MM.1S (cell line): ENCODE measurements around the gene KSR2.

ENCODE experiments used
- DNase-seq: peaks from one replicate; pipeline ENCODE4 v3.0.0-alpha.2; 2015
- H2AFZ ChIP-seq: fragments of 300-600 bp; sonication (generic); 2 replicates; pipeline ENCODE4 v1.6.0; 2016; ENCODE audit warnings: antibody characterized with exemption, low read length
- H3F3A ChIP-seq: fragments of 300-600 bp; sonication (generic); 2 replicates; pipeline ENCODE4 v1.6.1; 2016; ENCODE audit warnings: mild to moderate bottlenecking, antibody characterized with exemption, low read length, moderate library complexity, mixed read lengths; ENCODE audit not compliant: insufficient read depth
- H3K27ac ChIP-seq: fragments of 300-600 bp; sonication (generic); 2 replicates; pipeline ENCODE4 v1.5.1; 2016; ENCODE audit warnings: mild to moderate bottlenecking, low read length
- H3K27me3 ChIP-seq: fragments of 300-600 bp; sonication (generic); replicated peaks from 2 replicates; pipeline ENCODE4 v1.6.0; 2016; ENCODE audit warnings: low read length; ENCODE audit not compliant: insufficient read depth
- H3K36me3 ChIP-seq: fragments of 300-600 bp; sonication (generic); replicated peaks from 2 replicates; pipeline ENCODE4 v1.6.1; 2016; ENCODE audit warnings: mild to moderate bottlenecking, low read length, mixed read lengths; ENCODE audit not compliant: insufficient read depth
- H3K4me1 ChIP-seq: fragments of 300-600 bp; sonication (generic); 2 replicates; pipeline ENCODE4 v1.6.1; 2016; ENCODE audit warnings: low read length, mixed read lengths
- H3K4me2 ChIP-seq: fragments of 300-600 bp; sonication (generic); 2 replicates; pipeline ENCODE4 v1.6.0; 2016; ENCODE audit warnings: low read depth, low read length
- H3K4me3 ChIP-seq: fragments of 300-600 bp; sonication (generic); 2 replicates; pipeline ENCODE4 v1.5.1; 2016; ENCODE audit warnings: low read length, mixed read lengths
- H3K79me2 ChIP-seq: fragments of 300-600 bp; sonication (generic); 2 replicates; pipeline ENCODE4 v1.6.1; 2016; ENCODE audit warnings: mixed run types, low read length, mixed read lengths
- H3K9ac ChIP-seq: fragments of 300-600 bp; sonication (generic); 2 replicates; pipeline ENCODE4 v1.6.1; 2016; ENCODE audit warnings: low read length, mixed read lengths
- H3K9me2 ChIP-seq: fragments of 300-600 bp; sonication (generic); replicated peaks from 2 replicates; pipeline ENCODE4 v1.6.1; 2016; ENCODE audit warnings: mild to moderate bottlenecking, low read length, mixed read lengths; ENCODE audit not compliant: insufficient read depth
- H3K9me3 ChIP-seq: fragments of 300-600 bp; sonication (generic); replicated peaks from 2 replicates; pipeline ENCODE4 v1.6.1; 2016; ENCODE audit warnings: mild to moderate bottlenecking, low read length, mixed read lengths; ENCODE audit not compliant: insufficient read depth
- H4K20me1 ChIP-seq: fragments of 300-600 bp; sonication (generic); 2 replicates; pipeline ENCODE4 v1.6.1; 2016; ENCODE audit warnings: mild to moderate bottlenecking, low read length, moderate library complexity, mixed read lengths; ENCODE audit not compliant: insufficient read depth
- EZH2 ChIP-seq: fragments of 300-600 bp; sonication (generic); optimal IDR thresholded peaks from 2 replicates; pipeline ENCODE3; 2017; ENCODE audit warnings: low read depth, mild to moderate bottlenecking, antibody characterized with exemption, low read length, mixed read lengths
- EZH2phosphoT487 ChIP-seq: fragments of 300-600 bp; sonication (generic); IDR thresholded peaks from 2 replicates; pipeline ENCODE4 v1.6.1; 2018; ENCODE audit warnings: antibody characterized with exemption, low read length
- TF ChIP-seq, protein P1 (sequence below): fragments of 300-600 bp; sonication (generic); IDR thresholded peaks from 2 replicates; pipeline ENCODE4 v1.5.1; 2016; ENCODE audit warnings: antibody characterized with exemption, low read length, mixed read lengths

Gene KSR2

DNA sequence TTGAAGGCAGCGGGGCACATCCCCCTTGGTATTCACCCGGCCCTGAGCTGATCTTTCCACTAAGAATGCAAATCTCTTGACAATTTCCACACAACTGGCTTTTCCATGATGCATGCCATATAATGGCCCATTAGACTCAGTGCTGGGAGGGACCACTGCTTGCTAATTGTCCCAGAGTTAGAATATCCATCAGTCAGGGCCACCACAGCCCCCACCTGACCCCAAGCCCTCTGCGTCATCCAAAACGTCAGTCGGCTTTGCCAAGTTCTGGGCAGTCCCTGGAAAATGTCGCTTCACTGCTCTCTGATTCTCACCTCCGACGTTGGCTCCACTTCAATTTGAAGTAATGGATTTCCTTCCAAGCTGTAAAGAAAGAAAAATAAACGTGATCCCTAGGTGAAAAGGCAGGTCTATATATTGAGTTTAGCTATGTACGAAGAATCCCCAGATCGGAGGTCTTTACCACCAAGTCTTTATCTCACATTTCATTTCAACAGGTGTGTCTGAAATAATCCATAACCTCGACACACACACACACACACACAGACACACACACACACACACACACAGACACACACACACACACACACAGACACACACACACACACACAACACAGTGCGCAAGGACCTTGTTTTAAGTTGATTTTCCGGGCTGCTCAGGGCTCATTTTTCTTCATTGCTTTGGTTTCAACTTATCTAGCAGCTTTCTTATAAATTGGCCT lies 441.9 kb downstream of the KSR2 start:
- Histone ChIP-seq H3K4me1 (no peaks in the 10 kb centered on the region), H3K9me2 (no peaks in the 10 kb centered on the region), H4K20me1 (no peaks in the 10 kb centered on the region), H3K79me2 (no peaks in the 10 kb centered on the region), H3K27me3 (no peaks in the 10 kb centered on the region; the same call in 1 of the 2 replicates), H3K4me2 (no peak overlapping the region), H3K9ac (no peak overlapping the region), H3F3A (no peaks in the 10 kb centered on the region), H3K27ac (no peak overlapping the region), H3K4me3 (no peak overlapping the region), H2AFZ (no peak overlapping the region), H3K36me3 (no peaks in the 10 kb centered on the region), H3K9me3 (no peaks in the 10 kb centered on the region)
- no peak for DNase-seq
- TF ChIP-seq EZH2 (no peak), EZH2phosphoT487 (no peak)
- TF ChIP-seq, protein P1, sequence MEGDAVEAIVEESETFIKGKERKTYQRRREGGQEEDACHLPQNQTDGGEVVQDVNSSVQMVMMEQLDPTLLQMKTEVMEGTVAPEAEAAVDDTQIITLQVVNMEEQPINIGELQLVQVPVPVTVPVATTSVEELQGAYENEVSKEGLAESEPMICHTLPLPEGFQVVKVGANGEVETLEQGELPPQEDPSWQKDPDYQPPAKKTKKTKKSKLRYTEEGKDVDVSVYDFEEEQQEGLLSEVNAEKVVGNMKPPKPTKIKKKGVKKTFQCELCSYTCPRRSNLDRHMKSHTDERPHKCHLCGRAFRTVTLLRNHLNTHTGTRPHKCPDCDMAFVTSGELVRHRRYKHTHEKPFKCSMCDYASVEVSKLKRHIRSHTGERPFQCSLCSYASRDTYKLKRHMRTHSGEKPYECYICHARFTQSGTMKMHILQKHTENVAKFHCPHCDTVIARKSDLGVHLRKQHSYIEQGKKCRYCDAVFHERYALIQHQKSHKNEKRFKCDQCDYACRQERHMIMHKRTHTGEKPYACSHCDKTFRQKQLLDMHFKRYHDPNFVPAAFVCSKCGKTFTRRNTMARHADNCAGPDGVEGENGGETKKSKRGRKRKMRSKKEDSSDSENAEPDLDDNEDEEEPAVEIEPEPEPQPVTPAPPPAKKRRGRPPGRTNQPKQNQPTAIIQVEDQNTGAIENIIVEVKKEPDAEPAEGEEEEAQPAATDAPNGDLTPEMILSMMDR = no peak

DNA sequence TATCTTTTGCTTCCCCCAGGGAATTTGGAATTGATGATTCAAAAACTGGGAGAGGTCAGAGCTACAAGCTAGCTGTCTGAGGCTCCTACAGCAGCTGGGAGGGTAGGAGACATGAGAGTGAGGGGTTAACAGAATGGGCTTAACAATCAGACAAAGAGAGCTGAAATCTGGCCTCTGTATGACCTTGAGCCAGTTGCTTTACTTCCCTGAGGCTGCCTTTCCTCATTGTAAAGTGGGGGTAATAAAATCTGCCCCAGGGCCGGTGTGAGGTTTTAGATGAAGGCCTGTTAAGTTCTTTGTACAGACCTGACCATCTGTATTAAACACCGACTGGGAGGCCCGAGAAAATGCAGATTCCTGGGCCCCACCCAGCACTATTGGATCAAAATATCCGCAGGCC lies 443.0 kb downstream of the KSR2 start:
- no peak overlapping the region for H2AFZ ChIP-seq
- no peak overlapping the region for H3K27ac ChIP-seq
- no peaks in the 10 kb centered on the region for H3K36me3 ChIP-seq
- H3K4me3 ChIP-seq = no peak overlapping the region
- no peaks in the 10 kb centered on the region; the same call in 1 of the 2 replicates for H3K27me3 ChIP-seq
- H3K9me2 ChIP-seq = no peaks in the 10 kb centered on the region
- H3F3A ChIP-seq = no peaks in the 10 kb centered on the region
- no peak overlapping the region for H3K9ac ChIP-seq
- no peak overlapping the region for H3K4me2 ChIP-seq
- no peaks in the 10 kb centered on the region for H4K20me1 ChIP-seq
- TF ChIP-seq, protein P1 = no peak
- TF ChIP-seq EZH2phosphoT487 (no peak), EZH2 (no peak)
- H3K9me3 ChIP-seq = no peaks in the 10 kb centered on the region
- DNase-seq = no peak
- H3K79me2 ChIP-seq = no peaks in the 10 kb centered on the region
- H3K4me1 ChIP-seq = no peaks in the 10 kb centered on the region

DNA sequence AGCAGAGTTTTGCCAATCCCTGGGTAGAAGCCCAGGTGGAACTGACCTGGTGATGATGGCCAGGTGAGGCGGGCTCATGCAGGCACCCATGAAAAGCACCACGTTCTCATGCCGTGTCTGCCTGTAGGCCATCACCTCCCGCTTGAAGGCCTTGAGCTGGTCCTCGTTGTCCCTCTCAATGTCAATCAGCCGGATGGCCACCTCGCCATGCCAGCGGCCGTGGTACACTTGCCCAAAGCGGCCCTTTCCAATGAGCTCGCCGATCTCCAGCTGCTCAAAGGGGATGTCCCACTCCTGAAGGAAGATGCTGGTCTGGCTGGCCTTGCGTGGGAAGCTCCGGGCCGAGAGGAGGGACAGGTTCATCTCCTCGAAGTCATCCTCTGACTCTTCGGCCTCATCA lies 444.0 kb downstream of the KSR2 start:
- no peaks in the 10 kb centered on the region for H3K36me3 ChIP-seq
- H3F3A ChIP-seq = no peaks in the 10 kb centered on the region
- H3K27me3 ChIP-seq = no peaks in the 10 kb centered on the region; the same call in 1 of the 2 replicates
- H3K79me2 ChIP-seq = no peaks in the 10 kb centered on the region
- TF ChIP-seq EZH2phosphoT487 = no peak
- TF ChIP-seq EZH2 = no peak
- no peak overlapping the region for H2AFZ ChIP-seq
- H4K20me1 ChIP-seq = no peaks in the 10 kb centered on the region
- H3K9ac ChIP-seq = no peak overlapping the region
- no peak overlapping the region for H3K4me2 ChIP-seq
- no peaks in the 10 kb centered on the region for H3K9me2 ChIP-seq
- no peaks in the 10 kb centered on the region for H3K9me3 ChIP-seq
- no peak for DNase-seq
- H3K4me3 ChIP-seq = no peak overlapping the region
- H3K27ac ChIP-seq = no peak overlapping the region
- no peaks in the 10 kb centered on the region for H3K4me1 ChIP-seq

DNA sequence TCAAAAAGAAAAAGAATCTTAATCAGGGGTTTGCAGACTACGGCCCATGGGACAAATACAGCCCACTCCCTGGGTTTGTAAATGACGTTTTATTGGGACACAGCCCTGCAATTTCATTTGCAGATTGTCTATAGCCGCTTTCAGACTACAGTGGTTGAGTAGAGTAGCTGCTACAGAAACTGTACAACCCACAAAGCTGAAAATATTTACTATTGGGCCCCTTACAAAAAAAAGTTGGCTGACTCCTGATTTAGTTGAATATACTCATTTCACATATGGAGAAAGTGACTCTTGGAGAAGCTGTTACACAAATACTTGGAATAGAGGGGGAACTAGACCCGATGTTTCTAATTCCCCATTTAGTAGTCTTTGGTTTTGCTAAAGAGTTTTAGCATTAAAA lies 444.8 kb downstream of the KSR2 start:
- Histone ChIP-seq H2AFZ (no peak overlapping the region), H3K9me3 (no peaks in the 10 kb centered on the region)

More for the DNA sequence above, 444.8 kb downstream of the KSR2 start:
- no peak overlapping the region for H3K4me2 ChIP-seq
- no peak overlapping the region for H3K9ac ChIP-seq
- H3K4me3 ChIP-seq = no peak overlapping the region
- H3K36me3 ChIP-seq = no peaks in the 10 kb centered on the region
- DNase-seq = no peak
- no peaks in the 10 kb centered on the region for H4K20me1 ChIP-seq
- H3F3A ChIP-seq = no peaks in the 10 kb centered on the region
- no peaks in the 10 kb centered on the region; the same call in 1 of the 2 replicates for H3K27me3 ChIP-seq
- H3K79me2 ChIP-seq = no peaks in the 10 kb centered on the region
- no peak overlapping the region for H3K27ac ChIP-seq
- no peaks in the 10 kb centered on the region for H3K9me2 ChIP-seq
- TF ChIP-seq EZH2 = no peak
- H3K4me1 ChIP-seq = no peaks in the 10 kb centered on the region
